ENCODE measurements around the gene MCM10.

DNA sequence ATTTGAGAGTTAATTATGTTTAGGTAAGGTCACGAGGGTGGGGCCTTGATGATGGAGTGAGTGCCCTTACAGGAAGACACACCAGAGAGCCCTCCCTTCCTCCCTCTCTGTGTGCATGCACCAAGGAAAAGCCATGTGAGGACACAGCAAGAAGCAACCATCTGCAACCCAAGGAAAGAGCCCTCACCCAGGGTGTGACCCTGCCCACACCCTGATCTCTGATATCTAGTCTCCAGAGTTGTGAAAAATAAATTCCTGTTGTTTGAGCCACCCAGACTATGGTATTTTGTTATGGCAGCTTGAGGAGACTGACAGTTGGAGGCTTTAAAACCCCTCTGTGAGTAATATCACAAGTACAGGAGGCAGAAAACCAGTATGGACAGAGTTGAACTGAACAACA is 15.0 kb upstream of the MCM10 start:
- TF ChIP-seq CTCF (IDR thresholded peaks at IDR 0.05) (no peak), POLR2A (IDR thresholded peaks at IDR 0.05) (no peak)
